HG03558 (cell line): ENCODE data around the gene CCR6.
"Not testable (repeated sequence)": the region's sequence is repeated elsewhere in the genome, so short reads cannot be mapped to it uniquely, and the experiment has no call there.

Experiments used
- ATAC-seq: cut with Tn5 transposase; IDR thresholded peaks from one replicate; pipeline ENCODE4 v1.9.1; 2021; ENCODE audit warnings: moderate number of reproducible peaks; ENCODE audit not compliant: unreplicated experiment; ENCODE audit errors: extremely low read depth

The CCR6 gene

GRCh38 chr6:167164261-167164660 is 41.4 kb downstream of the CCR6 start:
- ATAC-seq = no peak

- no peak for ATAC-seq
Measured at GRCh38 chr6:167165858-167166471, 43.1 kb downstream of the CCR6 start.

GRCh38 chr6:167167699-167168098 is 44.8 kb downstream of the CCR6 start:
- not testable (repeated sequence) for ATAC-seq

GRCh38 chr6:167168296-167168695 is 45.4 kb downstream of the CCR6 start:
- ATAC-seq = not testable (repeated sequence)

GRCh38 chr6:167169867-167170266 is 47.0 kb downstream of the CCR6 start:
- not testable (repeated sequence) for ATAC-seq

GRCh38 chr6:167171300-167171699 is 48.4 kb downstream of the CCR6 start:
- ATAC-seq = not testable (repeated sequence)

- not testable (repeated sequence) for ATAC-seq
Measured at GRCh38 chr6:167172011-167172410, 49.1 kb downstream of the CCR6 start.

GRCh38 chr6:167177271-167177670 is 54.4 kb downstream of the CCR6 start:
- ATAC-seq = not testable (repeated sequence)

GRCh38 chr6:167178896-167179655 is 56.2 kb downstream of the CCR6 start:
- ATAC-seq = not testable (repeated sequence)

GRCh38 chr6:167180086-167180485 is 57.2 kb downstream of the CCR6 start:
- ATAC-seq = not testable (repeated sequence)

GRCh38 chr6:167181351-167181750 is 58.5 kb downstream of the CCR6 start:
- not testable (repeated sequence) for ATAC-seq

GRCh38 chr6:167182913-167183314 is 60.0 kb downstream of the CCR6 start:
- ATAC-seq = not testable (repeated sequence)

GRCh38 chr6:167185101-167185500 is 62.2 kb downstream of the CCR6 start:
- not testable (repeated sequence) for ATAC-seq

GRCh38 chr6:167187275-167187674 is 64.4 kb downstream of the CCR6 start:
- ATAC-seq = not testable (repeated sequence)
